IPS-18a (cell line): Measurements from ENCODE around the gene ANO2.

ENCODE experiments used
- H3K27ac ChIP-seq: one replicate; pipeline ENCODE4 v1.5.1; 2013; ENCODE audit warnings: low read length
- H3K27me3 ChIP-seq: one replicate; pipeline ENCODE4 v1.6.1; 2013; ENCODE audit warnings: mild to moderate bottlenecking, low read length; ENCODE audit not compliant: control insufficient read depth, insufficient read depth
- H3K36me3 ChIP-seq: one replicate; pipeline ENCODE4 v1.6.1; 2013; ENCODE audit warnings: low read depth, low read length; ENCODE audit not compliant: control insufficient read depth
- H3K4me1 ChIP-seq: one replicate; pipeline ENCODE4 v1.6.1; 2013; ENCODE audit warnings: low read depth, low read length; ENCODE audit not compliant: control insufficient read depth
- H3K4me3 ChIP-seq: one replicate; pipeline ENCODE4 v1.5.1; 2013; ENCODE audit warnings: low read length
- H3K9ac ChIP-seq: one replicate; pipeline ENCODE4 v1.6.1; 2013; ENCODE audit warnings: mild to moderate bottlenecking, low read length, moderate library complexity
- H3K9me3 ChIP-seq: one replicate; pipeline ENCODE4 v1.6.1; 2013; ENCODE audit warnings: low read depth, low read length; ENCODE audit not compliant: control insufficient read depth

ANO2 gene

DNA sequence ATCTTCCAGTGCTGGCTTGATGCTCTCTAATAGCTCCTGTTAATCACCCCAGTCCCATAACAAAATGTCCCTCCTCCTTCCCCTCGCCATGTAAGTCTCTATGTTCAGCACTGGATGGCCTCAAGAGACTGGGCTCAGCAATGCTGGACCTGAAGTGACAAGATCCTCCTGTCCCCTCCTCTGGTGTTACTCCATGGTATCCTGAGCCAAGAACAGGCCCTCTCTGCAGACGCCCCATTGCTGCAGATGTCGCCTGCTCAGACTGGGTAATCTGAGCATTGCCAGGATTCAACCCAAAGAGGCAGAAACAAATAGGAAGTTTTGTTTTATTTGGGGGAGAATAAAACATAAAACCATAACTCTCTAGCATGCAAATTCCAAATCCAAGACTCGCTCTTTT, 363.4 kb downstream of the ANO2 start:
- Histone ChIP-seq H3K27me3 (no peaks in the 10 kb centered on the region), H3K9ac (no peak overlapping the region), H3K9me3 (no peaks in the 10 kb centered on the region), H3K27ac (no peak overlapping the region), H3K36me3 (no peaks in the 10 kb centered on the region), H3K4me1 (peaks cover 10% of the 10 kb centered on the region), H3K4me3 (no peak overlapping the region)

GRCh38 chr12:5581019-5581418, 364.0 kb downstream of the ANO2 start:
- Histone ChIP-seq H3K9me3 (no peaks in the 10 kb centered on the region), H3K4me1 (peaks cover 5% of the 10 kb centered on the region), H3K4me3 (no peak overlapping the region), H3K9ac (no peak overlapping the region), H3K36me3 (no peaks in the 10 kb centered on the region), H3K27me3 (no peaks in the 10 kb centered on the region), H3K27ac (no peak overlapping the region)

- no peak overlapping the region for H3K4me3 ChIP-seq
- peaks cover 5% of the 10 kb centered on the region for H3K4me1 ChIP-seq
- H3K36me3 ChIP-seq, result no peaks in the 10 kb centered on the region
- H3K27ac ChIP-seq, result no peak overlapping the region
- H3K27me3 ChIP-seq, result no peaks in the 10 kb centered on the region
- H3K9ac ChIP-seq, result no peak overlapping the region
- H3K9me3 ChIP-seq, result no peaks in the 10 kb centered on the region
Measured at GRCh38 chr12:5578775-5579174, 366.3 kb downstream of the ANO2 start.

GRCh38 chr12:5577741-5578140, 367.3 kb downstream of the ANO2 start:
- no peak overlapping the region for H3K4me3 ChIP-seq
- peaks cover 5% of the 10 kb centered on the region for H3K4me1 ChIP-seq
- no peak overlapping the region for H3K27ac ChIP-seq
- no peaks in the 10 kb centered on the region for H3K9me3 ChIP-seq
- no peaks in the 10 kb centered on the region for H3K36me3 ChIP-seq
- no peaks in the 10 kb centered on the region for H3K27me3 ChIP-seq
- no peak overlapping the region for H3K9ac ChIP-seq

GRCh38 chr12:5577211-5577612, 367.8 kb downstream of the ANO2 start:
- no peak overlapping the region for H3K4me3 ChIP-seq
- no peak overlapping the region for H3K27ac ChIP-seq
- H3K27me3 ChIP-seq, result no peaks in the 10 kb centered on the region
- no peaks in the 10 kb centered on the region for H3K36me3 ChIP-seq
- H3K9ac ChIP-seq, result no peak overlapping the region
- peaks cover 4% of the 10 kb centered on the region for H3K4me1 ChIP-seq
- H3K9me3 ChIP-seq, result no peaks in the 10 kb centered on the region

- Histone ChIP-seq H3K27me3 (no peaks in the 10 kb centered on the region), H3K27ac (no peak overlapping the region), H3K36me3 (no peaks in the 10 kb centered on the region), H3K4me3 (no peak overlapping the region), H3K9ac (no peak overlapping the region), H3K9me3 (no peaks in the 10 kb centered on the region), H3K4me1 (no peaks in the 10 kb centered on the region)
Measured at GRCh38 chr12:5575987-5576386, 369.1 kb downstream of the ANO2 start.

DNA sequence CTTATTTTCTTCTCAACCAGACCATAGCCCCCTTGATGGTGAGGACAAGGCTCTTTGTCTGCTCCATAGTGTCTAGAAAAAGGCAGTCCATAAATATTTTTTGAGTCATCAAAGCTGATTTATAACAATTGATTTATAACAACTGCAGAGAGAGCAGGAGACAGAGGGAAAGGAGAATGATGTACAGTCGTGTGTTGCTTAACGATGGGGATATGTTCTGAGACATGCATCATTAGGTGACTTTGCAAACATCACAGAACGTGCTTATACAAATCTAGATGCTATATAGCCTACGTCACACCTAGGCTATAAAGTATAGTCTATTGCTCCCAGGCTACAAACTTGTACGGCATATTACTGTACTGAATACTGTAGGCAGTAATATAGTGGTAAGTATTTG, 369.8 kb downstream of the ANO2 start:
- Histone ChIP-seq H3K36me3 (no peaks in the 10 kb centered on the region), H3K4me1 (no peaks in the 10 kb centered on the region), H3K27me3 (no peaks in the 10 kb centered on the region), H3K9me3 (no peaks in the 10 kb centered on the region), H3K4me3 (no peak overlapping the region), H3K27ac (no peak overlapping the region), H3K9ac (no peak overlapping the region)

DNA sequence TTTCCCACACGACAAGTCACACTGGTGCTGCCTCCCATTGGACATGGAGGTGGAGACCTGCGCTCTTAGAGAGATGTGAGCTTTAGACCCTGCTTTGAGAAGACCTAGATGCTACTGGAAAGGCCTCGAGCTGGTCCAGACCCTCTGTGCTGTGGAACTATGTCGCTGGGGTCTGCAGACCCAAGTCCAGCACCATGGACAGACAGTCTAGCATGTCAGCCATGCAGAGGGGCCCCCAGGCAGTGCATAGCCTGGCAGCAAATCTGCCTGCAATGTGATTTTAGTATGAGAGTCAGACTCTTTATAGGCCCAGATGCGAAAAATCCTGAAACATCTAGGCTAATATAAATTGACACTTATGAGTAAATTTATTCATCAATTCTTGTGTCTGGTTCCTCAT, 371.7 kb downstream of the ANO2 start:
- Histone ChIP-seq H3K9ac (no peak overlapping the region), H3K36me3 (no peaks in the 10 kb centered on the region), H3K9me3 (no peaks in the 10 kb centered on the region), H3K4me3 (no peak overlapping the region), H3K4me1 (no peaks in the 10 kb centered on the region), H3K27ac (no peak overlapping the region), H3K27me3 (no peaks in the 10 kb centered on the region)

DNA sequence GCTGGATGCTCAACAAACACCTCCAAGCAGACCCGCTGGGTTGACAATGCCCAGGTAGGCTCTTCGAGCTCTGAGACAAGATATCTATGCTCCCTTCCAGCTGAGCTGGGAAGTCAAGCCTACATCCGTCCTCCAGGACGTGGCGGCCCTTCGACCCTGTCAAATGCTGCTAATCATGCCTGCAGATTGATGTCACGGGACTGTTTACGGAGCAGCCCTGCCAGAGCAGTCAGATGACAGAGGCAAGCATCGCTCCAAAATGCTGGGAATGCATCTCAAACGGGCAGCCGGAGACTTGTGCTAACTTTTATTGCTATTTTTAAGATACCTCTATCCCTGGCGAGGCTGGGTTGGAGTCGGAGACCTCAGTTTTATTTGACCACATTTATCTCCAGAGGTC, 373.9 kb downstream of the ANO2 start:
- no peaks in the 10 kb centered on the region for H3K4me1 ChIP-seq
- H3K4me3 ChIP-seq, result no peak overlapping the region
- no peaks in the 10 kb centered on the region for H3K27me3 ChIP-seq
- no peak overlapping the region for H3K9ac ChIP-seq
- H3K27ac ChIP-seq, result no peak overlapping the region
- no peaks in the 10 kb centered on the region for H3K9me3 ChIP-seq
- H3K36me3 ChIP-seq, result no peaks in the 10 kb centered on the region

DNA sequence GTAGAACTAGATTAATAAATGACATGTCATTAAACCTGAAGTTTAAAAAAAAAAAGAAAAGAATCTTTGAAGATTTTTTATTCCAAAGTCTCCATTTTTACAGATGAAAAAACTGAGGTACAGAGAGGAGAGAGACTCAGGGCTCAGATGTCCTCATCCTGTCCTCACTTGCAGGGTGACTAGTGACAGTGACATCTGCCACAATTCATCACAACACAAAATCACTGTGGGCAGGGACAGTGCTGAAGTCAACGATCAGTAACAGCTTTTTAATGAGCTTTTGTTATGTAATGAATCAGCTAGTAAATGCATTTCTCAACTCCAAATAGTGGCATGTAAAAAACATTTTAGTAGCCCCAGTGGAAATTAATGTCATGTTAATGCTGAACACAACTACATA, 374.6 kb downstream of the ANO2 start:
- H3K4me3 ChIP-seq, result no peak overlapping the region
- no peaks in the 10 kb centered on the region for H3K4me1 ChIP-seq
- no peaks in the 10 kb centered on the region for H3K9me3 ChIP-seq
- no peaks in the 10 kb centered on the region for H3K36me3 ChIP-seq
- H3K27me3 ChIP-seq, result no peaks in the 10 kb centered on the region
- no peak overlapping the region for H3K9ac ChIP-seq
- no peak overlapping the region for H3K27ac ChIP-seq

DNA sequence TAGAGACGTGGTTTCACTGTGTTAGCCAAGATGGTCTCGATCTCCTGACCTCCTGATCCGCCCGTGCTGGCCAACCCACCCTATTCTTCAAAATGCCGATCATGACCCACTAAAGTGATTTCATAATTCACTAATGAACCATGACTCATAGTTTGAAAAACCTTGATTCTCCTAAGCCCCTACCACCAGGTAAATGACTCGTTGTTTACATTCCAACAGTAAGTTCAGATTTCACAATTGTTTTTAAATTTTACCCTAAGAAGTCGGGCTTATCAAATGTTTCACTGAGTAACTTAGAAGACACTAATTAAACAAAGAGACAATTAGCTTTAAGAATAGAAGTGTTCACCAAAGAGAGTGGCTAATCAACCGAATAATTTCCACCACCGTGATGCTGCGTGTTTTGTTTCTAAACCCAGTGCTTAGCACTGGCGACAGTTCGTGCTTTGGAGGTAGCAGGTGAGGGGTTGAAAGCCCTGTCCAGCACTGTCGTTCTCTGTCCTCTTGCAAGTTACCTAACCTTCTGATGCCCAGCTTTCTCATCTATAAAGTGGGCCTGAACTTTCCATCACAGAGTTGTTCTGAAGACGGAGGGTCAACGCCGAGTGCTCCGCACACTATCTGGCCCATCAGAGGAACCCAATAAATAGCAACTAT, 376.6 kb downstream of the ANO2 start:
- H3K36me3 ChIP-seq, result no peaks in the 10 kb centered on the region
- no peaks in the 10 kb centered on the region for H3K9me3 ChIP-seq
- no peak overlapping the region for H3K27ac ChIP-seq
- H3K4me3 ChIP-seq, result no peak overlapping the region
- H3K9ac ChIP-seq, result no peak overlapping the region
- H3K4me1 ChIP-seq, result no peaks in the 10 kb centered on the region
- H3K27me3 ChIP-seq, result no peaks in the 10 kb centered on the region

DNA sequence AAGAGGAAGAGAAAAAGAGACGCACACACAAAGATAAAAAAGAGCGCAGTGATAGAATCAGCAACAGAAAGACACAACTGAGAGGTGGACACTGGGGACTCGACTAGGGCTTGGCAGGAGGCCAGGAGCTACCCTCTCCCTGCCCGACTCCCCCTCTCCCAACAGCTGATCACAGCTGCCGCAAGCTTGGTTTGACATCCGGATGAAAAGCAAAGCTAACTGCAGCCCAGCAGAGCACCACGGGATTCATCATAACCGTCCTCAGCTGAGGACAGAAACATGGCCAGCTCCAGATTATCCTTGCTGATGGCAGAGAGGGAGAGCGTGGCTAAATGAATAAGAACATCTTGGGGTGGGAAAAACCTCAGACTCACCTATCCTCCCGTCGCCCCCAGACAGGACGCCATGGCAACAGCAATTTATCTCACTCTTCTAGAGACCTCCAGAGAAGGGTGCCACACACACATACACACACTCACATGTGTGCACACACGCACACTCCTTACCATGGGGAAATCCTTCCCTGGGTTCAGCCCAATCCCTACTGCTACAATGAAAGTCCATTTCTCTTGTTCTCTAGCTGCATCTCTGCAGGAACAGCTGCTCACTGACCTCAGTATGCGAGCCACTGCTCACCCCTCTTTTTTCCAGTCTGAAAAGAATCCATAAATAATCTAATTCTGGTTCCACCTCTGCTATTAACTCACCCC, 377.9 kb downstream of the ANO2 start:
- Histone ChIP-seq H3K4me3 (no peak overlapping the region), H3K4me1 (no peaks in the 10 kb centered on the region), H3K36me3 (no peaks in the 10 kb centered on the region), H3K27me3 (no peaks in the 10 kb centered on the region), H3K9me3 (no peaks in the 10 kb centered on the region), H3K9ac (no peak overlapping the region), H3K27ac (no peak overlapping the region)
